Endothelial cell of umbilical vein (primary cell): ENCODE results near the gene CDH9. TPM values are rescaled to one million over a fixed set of nuclear protein-coding genes. Genes with fewer than 3 reads are reported as not detected.
"Not testable (repeated sequence)": the region's sequence is repeated elsewhere in the genome, so short reads cannot be mapped to it uniquely, and the experiment has no call there.

Experiments
- BruUV-seq: library from RNA; stranded (reverse); fragments of 400-500 nt; replicated peaks from 2 replicates; lab custom pipeline; 2021; lab: Mats Ljungman, UMichigan
- CTCF ChIA-PET: fragments of 300-600, 350-600 bp; sonication (Branson Sonifier 250); formaldehyde crosslinking; loops from one replicate; lab custom pipeline; 2021; ENCODE audit warnings: antibody characterized with exemption, inconsistent platforms; lab: Charles Lee
- POLR2A ChIA-PET: fragments of 300-600, 350-600 bp; sonication (Branson Sonifier 250); formaldehyde crosslinking; loops from one replicate; lab custom pipeline; 2021; ENCODE audit warnings: antibody characterized with exemption, inconsistent platforms; lab: Charles Lee
- DNase-seq: peaks from one replicate; pipeline ENCODE4 v3.0.0-alpha.2; 2011; ENCODE audit warnings: low read depth, low spot score
- FAIRE-seq: peaks from 2 replicates; lab custom pipeline; 2011; peaks lifted over from hg19 to GRCh38; lab: Jason Lieb, UNC
- H2AFZ ChIP-seq: 2 replicates; pipeline ENCODE4 v1.6.0; 2012; ENCODE audit warnings: low read depth, low read length, control low read depth, inconsistent platforms
- H3K27ac ChIP-seq: 2 replicates; pipeline ENCODE4 v1.5.1; 2011; ENCODE audit warnings: low read depth, mild to moderate bottlenecking, control low read depth, low read length, moderate library complexity; ENCODE audit not compliant: insufficient read depth
- H3K27me3 ChIP-seq, 2 experiments: 2 replicates each; pipeline versions ENCODE4 v1.6.0 to v1.6.1; 2011; ENCODE audit warnings: low read length in 2 of 2, mixed read lengths in 1 of 2; ENCODE audit not compliant: control insufficient read depth in 2 of 2, insufficient read depth in 2 of 2
- H3K36me3 ChIP-seq, 2 experiments: 2 replicates in 1 of 2; 3 replicates in 1 of 2; pipeline ENCODE4 v1.5.1; 2011; ENCODE audit warnings: low read length in 2 of 2, mild to moderate bottlenecking in 1 of 2, moderate library complexity in 1 of 2; ENCODE audit not compliant: control insufficient read depth in 2 of 2, insufficient read depth in 2 of 2; ENCODE audit errors: extremely low read depth in 1 of 2
- H3K4me1 ChIP-seq: 3 replicates; pipeline ENCODE4 v1.5.1; 2011; ENCODE audit warnings: mild to moderate bottlenecking, low read length; ENCODE audit not compliant: control insufficient read depth, insufficient read depth; ENCODE audit errors: extremely low read depth
- H3K4me2 ChIP-seq: 2 replicates; pipeline ENCODE4 v1.6.1; 2011; ENCODE audit warnings: low read length, control low read depth, mixed read lengths; ENCODE audit not compliant: insufficient read depth
- H3K4me3 ChIP-seq, 3 experiments: fragments of 200-600 bp in 1 of 3; sonication (generic), shearing (Covaris generic) in 1 of 3; replicated peaks in 1 of 3; 2 replicates each; pipeline ENCODE4 v1.5.1; 2011 to 2016; ENCODE audit warnings: control low read depth in 3 of 3, low read length in 3 of 3, mild to moderate bottlenecking in 2 of 3, inconsistent platforms in 1 of 3, low read depth in 1 of 3, moderate library complexity in 1 of 3; ENCODE audit not compliant: insufficient read depth in 1 of 3
- H3K79me2 ChIP-seq: 2 replicates; pipeline ENCODE4 v1.6.0; 2012; ENCODE audit warnings: low read length, inconsistent platforms; ENCODE audit not compliant: control insufficient read depth, insufficient read depth
- H3K9ac ChIP-seq: replicated peaks from 2 replicates; pipeline ENCODE3; 2011; ENCODE audit warnings: low read length, control low read depth; ENCODE audit not compliant: insufficient read depth; ENCODE audit errors: extremely low read depth
- H3K9me1 ChIP-seq: replicated peaks from 3 replicates; pipeline ENCODE4 v1.6.0; 2011; ENCODE audit warnings: mild to moderate bottlenecking, low read length; ENCODE audit not compliant: control insufficient read depth, insufficient read depth; ENCODE audit errors: extremely low read depth
- H3K9me3 ChIP-seq: replicated peaks from 2 replicates; pipeline ENCODE4 v1.5.1; 2012; ENCODE audit warnings: low read length, inconsistent platforms; ENCODE audit not compliant: control insufficient read depth, insufficient read depth
- H4K20me1 ChIP-seq: replicated peaks from 2 replicates; pipeline ENCODE3; 2011; ENCODE audit warnings: mild to moderate bottlenecking, low read length; ENCODE audit not compliant: control insufficient read depth, insufficient read depth; ENCODE audit errors: extremely low read depth
- FOS ChIP-seq: IDR thresholded peaks from 2 replicates; pipeline ENCODE4 v1.6.1; 2011; ENCODE audit warnings: mild to moderate bottlenecking, low read length, moderate library complexity, borderline replicate concordance; ENCODE audit not compliant: insufficient read depth
- GATA2 ChIP-seq: IDR thresholded peaks from 2 replicates; pipeline ENCODE4 v1.7.0; 2011; ENCODE audit warnings: low read depth, mild to moderate bottlenecking, moderate library complexity, mixed read lengths, low read length; ENCODE audit not compliant: insufficient read length, insufficient read depth
- JUN ChIP-seq: IDR thresholded peaks from 2 replicates; pipeline ENCODE4 v1.6.1; 2011; ENCODE audit warnings: borderline replicate concordance, low read depth; ENCODE audit not compliant: insufficient read length, insufficient read depth
- MYC ChIP-seq: IDR thresholded peaks from one replicate; pipeline ENCODE4 v1.6.1; 2011; ENCODE audit warnings: mild to moderate bottlenecking, low read depth, low read length
- POLR2A ChIP-seq: IDR thresholded peaks from 2 replicates; pipeline ENCODE4 v1.6.1; 2012; ENCODE audit warnings: low read depth, mild to moderate bottlenecking, control low read depth, low read length
- POLR2AphosphoS5 ChIP-seq: IDR thresholded peaks from 2 replicates; pipeline ENCODE4 v1.6.1; 2012; ENCODE audit warnings: low read depth, mild to moderate bottlenecking, control low read depth, low read length, moderate library complexity; ENCODE audit not compliant: insufficient read depth
- dilution Hi-C: fragments of 300-500 bp; cut with MboI; formaldehyde crosslinking; loops from one replicate; pipeline ENCODE4 v1.15.0; 2019; ENCODE audit warnings: low sequenced_read_pairs; ENCODE audit not compliant: extremely low pct_ligation_motif_present
- intact Hi-C: fragments of 100-400 bp; cut with micrococcal nuclease; formaldehyde crosslinking; loops from one replicate; pipeline ENCODE4 v1.10.0; 2022
- polyA plus RNA-seq, 4 experiments: library from polyadenylated mRNA; depleted of rRNA in 3 of 4; stranded (reverse) in 3 of 4; unstranded in 1 of 4; fragments of >200 nt; gene quantifications; 2 replicates each; pipeline versions ENCODE4 v1.2.1 to v1.2.3, GENCODE V29; 2011 to 2012; ENCODE audit warnings: missing spikeins in 1 of 4
- total RNA-seq: library from RNA; stranded (reverse); gene quantifications from 2 replicates; pipeline ENCODE4 v1.2.3, GENCODE V29; 2021
- TF ChIP-seq, protein P1 (sequence below): IDR thresholded peaks from 2 replicates; pipeline ENCODE4 v1.6.1; 2011; ENCODE audit not compliant: insufficient read depth, insufficient read length

Gene CDH9
- total and polyA plus RNA-seq, 2 donors (not counting 3 experiments of a cell fraction or from before 2014, with no cell fraction given), result not detected

DNA sequence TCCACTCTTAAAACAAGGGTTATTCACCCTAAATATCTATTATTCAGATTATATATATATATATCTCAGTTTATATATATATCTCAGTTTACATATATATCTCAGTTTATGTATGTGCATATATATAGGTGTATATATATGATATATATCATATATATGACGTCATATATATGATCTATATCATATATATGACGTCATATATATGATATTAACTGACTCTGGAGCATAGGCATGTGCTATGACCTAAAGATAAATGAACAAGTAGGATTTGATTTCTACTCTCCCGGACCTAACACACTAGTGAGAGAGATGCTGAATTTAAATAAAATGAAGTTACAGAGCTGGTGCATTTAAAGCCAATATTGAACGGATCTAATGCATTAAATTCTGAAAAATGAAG, 174.3 kb downstream of the CDH9 start:
- Histone ChIP-seq H3K27ac (no peak overlapping the region), H3K4me2 (no peak overlapping the region), H3K27me3 (no peaks in the 10 kb centered on the region), H3K9me3 (peaks cover 6% of the 10 kb centered on the region), H3K79me2 (no peaks in the 10 kb centered on the region), H2AFZ (no peak overlapping the region), H3K9ac (no peak overlapping the region), H3K4me1 (no peaks in the 10 kb centered on the region), H3K36me3 (no peaks in the 10 kb centered on the region), H3K4me3 (no peak overlapping the region), H4K20me1 (no peaks in the 10 kb centered on the region), H3K9me1 (no peaks in the 10 kb centered on the region)
- FAIRE-seq (no peak), DNase-seq (no peak)
- BruUV-seq, result no TSS peak
- TF ChIP-seq GATA2, result no peak
- TF ChIP-seq, protein P1, sequence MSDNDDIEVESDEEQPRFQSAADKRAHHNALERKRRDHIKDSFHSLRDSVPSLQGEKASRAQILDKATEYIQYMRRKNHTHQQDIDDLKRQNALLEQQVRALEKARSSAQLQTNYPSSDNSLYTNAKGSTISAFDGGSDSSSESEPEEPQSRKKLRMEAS, result no peak
- no peak for TF ChIP-seq FOS
- TF ChIP-seq JUN, result no peak
- TF ChIP-seq MYC, result no peak
- TF ChIP-seq POLR2AphosphoS5, result no peak
- POLR2A ChIA-PET, result no interaction called here
- dilution Hi-C loops (no loop called here), intact Hi-C loops (no loop called here)
- CTCF ChIA-PET, result no interaction called here

DNA sequence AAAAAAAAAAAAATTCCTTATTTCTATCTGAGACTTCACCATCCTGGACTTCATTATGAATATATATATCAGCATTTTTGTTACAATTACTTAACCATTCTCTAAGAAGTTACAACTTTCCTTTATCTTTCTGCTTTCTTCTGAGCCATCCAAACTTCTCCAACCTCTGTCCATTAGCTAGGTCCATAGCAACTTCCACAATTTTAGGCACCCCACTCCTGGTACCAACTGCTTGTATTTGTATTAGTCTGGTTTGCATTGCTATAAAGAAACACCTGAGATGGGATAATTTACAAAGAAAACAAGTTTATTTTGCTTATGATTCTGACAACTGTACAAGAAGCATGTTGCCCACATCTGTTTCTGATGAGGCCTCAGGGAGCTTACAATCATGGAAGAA, 182.1 kb downstream of the CDH9 start:
- FAIRE-seq (no peak), DNase-seq (no peak)
- Histone ChIP-seq H3K36me3 (no peaks in the 10 kb centered on the region), H3K4me1 (no peaks in the 10 kb centered on the region), H2AFZ (no peak overlapping the region), H3K9me3 (peaks cover 2% of the 10 kb centered on the region), H3K27ac (no peak overlapping the region), H3K4me2 (no peak overlapping the region), H3K27me3 (no peaks in the 10 kb centered on the region), H4K20me1 (no peaks in the 10 kb centered on the region), H3K4me3 (no peak overlapping the region), H3K9ac (no peak overlapping the region), H3K9me1 (no peaks in the 10 kb centered on the region), H3K79me2 (no peaks in the 10 kb centered on the region)
- POLR2A ChIA-PET, result no interaction called here
- no TSS peak for BruUV-seq
- intact Hi-C loops, result no loop called here
- dilution Hi-C loops, result no loop called here
- CTCF ChIA-PET, result no interaction called here
- TF ChIP-seq GATA2 (no peak), POLR2AphosphoS5 (no peak), POLR2A (no peak), JUN (no peak)

DNA sequence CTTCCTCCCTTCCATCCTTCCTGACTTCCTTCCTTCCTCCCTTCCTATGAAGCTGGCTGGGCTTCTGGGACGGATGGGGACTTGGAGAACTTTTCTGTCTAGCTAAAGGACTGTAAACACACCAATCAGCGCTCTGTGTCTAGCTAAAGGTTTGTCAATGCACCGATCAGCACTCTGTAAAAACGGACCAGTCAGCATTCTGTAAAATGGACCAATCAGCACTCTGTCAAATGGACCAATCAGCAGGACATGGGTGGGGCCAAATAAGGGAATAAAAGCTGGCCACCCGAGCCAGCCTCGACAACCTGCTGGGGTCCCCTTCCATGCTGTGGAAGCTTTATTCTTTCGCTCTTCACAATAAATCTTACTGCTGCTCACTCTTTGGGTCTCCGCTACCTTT, 185.9 kb downstream of the CDH9 start:
- H3K4me2 ChIP-seq, H3K79me2 ChIP-seq, intact Hi-C loops, CTCF ChIA-PET, POLR2A ChIA-PET, dilution Hi-C loops, H4K20me1 ChIP-seq, BruUV-seq, H3K36me3 ChIP-seq, H3K4me3 ChIP-seq, H2AFZ ChIP-seq, H3K27me3 ChIP-seq, H3K27ac ChIP-seq, H3K4me1 ChIP-seq, H3K9me1 ChIP-seq, FAIRE-seq, DNase-seq, H3K9me3 ChIP-seq, H3K9ac ChIP-seq: not testable (repeated sequence)
